Neural progenitor cell (in vitro differentiated cells): ENCODE results near the gene GRK3. TPM values are rescaled to one million over a fixed set of nuclear protein-coding genes. Genes with fewer than 3 reads are reported as not detected.
A peak's percentile ranks its signal among the peaks of the same experiment; 100 is the strongest.

Experiments
- DNase-seq: peaks from one replicate; pipeline ENCODE4 v3.0.0-alpha.2; 2016; ENCODE audit warnings: low spot score
- H2AFZ ChIP-seq: fragments of 200-600 bp; sonication (generic); replicated peaks from 2 replicates; pipeline ENCODE4 v1.6.1; 2016; ENCODE audit warnings: antibody characterized with exemption
- H3F3A ChIP-seq: fragments of 200-600 bp; sonication (generic); 2 replicates; pipeline ENCODE4 v1.6.1; 2016; ENCODE audit warnings: antibody characterized with exemption, low read depth
- H3K27ac ChIP-seq: fragments of 200-600 bp; sonication (generic); 2 replicates; pipeline ENCODE4 v1.5.1; 2016; ENCODE audit warnings: mild to moderate bottlenecking
- H3K27me3 ChIP-seq: fragments of 200-600 bp; sonication (generic); 2 replicates; pipeline ENCODE4 v1.6.1; 2016; ENCODE audit warnings: mild to moderate bottlenecking, moderate library complexity
- H3K36me3 ChIP-seq: fragments of 200-600 bp; sonication (generic); 2 replicates; pipeline ENCODE4 v1.5.1; 2016
- H3K4me1 ChIP-seq: fragments of 200-600 bp; sonication (generic); 2 replicates; pipeline ENCODE4 v1.6.1; 2016; ENCODE audit warnings: mixed run types
- H3K4me2 ChIP-seq: fragments of 200-600 bp; sonication (generic); 2 replicates; pipeline ENCODE4 v1.6.1; 2016
- H3K4me3 ChIP-seq: fragments of 200-600 bp; sonication (generic); 2 replicates; pipeline ENCODE4 v1.5.1; 2016
- H3K79me2 ChIP-seq: fragments of 200-600 bp; sonication (generic); 2 replicates; pipeline ENCODE4 v1.6.1; 2016; ENCODE audit warnings: low read depth
- H3K9ac ChIP-seq: fragments of 200-600 bp; sonication (generic); 2 replicates; pipeline ENCODE4 v1.6.1; 2016
- H3K9me3 ChIP-seq: fragments of 200-600 bp; sonication (generic); 2 replicates; pipeline ENCODE4 v1.5.1; 2016; ENCODE audit warnings: low read depth
- H4K20me1 ChIP-seq: fragments of 200-600 bp; sonication (generic); 2 replicates; pipeline ENCODE4 v1.6.1; 2016; ENCODE audit warnings: low read depth
- H3K27ac Mint-ChIP-seq: 3 replicates; pipeline ENCODE4 v1.8.0; 2021; ENCODE audit warnings: mixed read lengths
- H3K27me3 Mint-ChIP-seq: 2 replicates; pipeline ENCODE4 v1.8.0; 2022; ENCODE audit warnings: low read depth, mild to moderate bottlenecking, inconsistent platforms, moderate library complexity, mixed read lengths; ENCODE audit not compliant: insufficient read depth
- H3K36me3 Mint-ChIP-seq: 3 replicates; pipeline ENCODE4 v1.8.0; 2021; ENCODE audit warnings: mixed read lengths
- H3K4me1 Mint-ChIP-seq: 3 replicates; pipeline ENCODE4 v1.8.0; 2021; ENCODE audit warnings: mixed read lengths
- H3K4me3 Mint-ChIP-seq: 3 replicates; pipeline ENCODE4 v1.8.0; 2021; ENCODE audit warnings: mild to moderate bottlenecking, moderate library complexity, mixed read lengths
- H3K9me3 Mint-ChIP-seq: 3 replicates; pipeline ENCODE4 v1.8.0; 2020; ENCODE audit warnings: mixed read lengths
- EZH2 ChIP-seq: fragments of 200-600 bp; sonication (generic); IDR thresholded peaks from 2 replicates; pipeline ENCODE4 v1.6.1; 2017; ENCODE audit warnings: antibody characterized with exemption, mild to moderate bottlenecking, moderate library complexity
- EZH2phosphoT487 ChIP-seq: fragments of 200-600 bp; sonication (generic); IDR thresholded peaks from 2 replicates; pipeline ENCODE4 v1.6.1; 2017; ENCODE audit warnings: antibody characterized with exemption
- total RNA-seq: library from RNA; depleted of rRNA; stranded (reverse); fragments of >200 nt; gene quantifications from 2 replicates; pipeline ENCODE4 v1.2.3, GENCODE V29; 2015; ENCODE audit warnings: low replicate concordance
- TF ChIP-seq, protein P1 (sequence below): fragments of 200-600 bp; sonication (generic); IDR thresholded peaks from 2 replicates; pipeline ENCODE4 v1.5.1; 2017; ENCODE audit warnings: antibody characterized with exemption, mild to moderate bottlenecking

Gene GRK3
- total RNA-seq, 1 donor from 2014 or later: 20.8 TPM

DNA sequence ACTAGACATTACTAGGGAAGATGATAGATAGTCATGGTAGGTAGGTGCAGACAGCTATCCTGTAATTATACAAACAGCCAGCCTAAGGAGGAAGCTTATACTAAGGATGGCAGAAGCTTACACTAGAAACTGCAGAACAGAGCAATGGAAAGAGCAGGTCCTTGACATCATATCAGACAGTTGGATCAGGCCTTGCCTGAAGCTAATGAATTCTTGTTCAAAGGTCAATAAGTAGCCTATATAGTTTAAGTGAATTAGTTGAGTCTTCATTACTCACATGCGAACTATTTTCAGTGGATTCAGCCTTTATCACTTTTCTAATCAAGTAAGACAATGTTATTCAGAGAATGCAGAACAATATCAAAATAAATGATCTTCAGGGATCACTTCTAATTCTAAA is 22.3 kb upstream of the GRK3 start:
- H3K79me2 ChIP-seq: no peaks in the 10 kb centered on the region
- no peak overlapping the region for H3K4me3 Mint-ChIP-seq
- no peaks in the 10 kb centered on the region for H3K9me3 ChIP-seq
- no peak for TF ChIP-seq EZH2phosphoT487
- no peak for TF ChIP-seq EZH2
- TF ChIP-seq, protein P1, sequence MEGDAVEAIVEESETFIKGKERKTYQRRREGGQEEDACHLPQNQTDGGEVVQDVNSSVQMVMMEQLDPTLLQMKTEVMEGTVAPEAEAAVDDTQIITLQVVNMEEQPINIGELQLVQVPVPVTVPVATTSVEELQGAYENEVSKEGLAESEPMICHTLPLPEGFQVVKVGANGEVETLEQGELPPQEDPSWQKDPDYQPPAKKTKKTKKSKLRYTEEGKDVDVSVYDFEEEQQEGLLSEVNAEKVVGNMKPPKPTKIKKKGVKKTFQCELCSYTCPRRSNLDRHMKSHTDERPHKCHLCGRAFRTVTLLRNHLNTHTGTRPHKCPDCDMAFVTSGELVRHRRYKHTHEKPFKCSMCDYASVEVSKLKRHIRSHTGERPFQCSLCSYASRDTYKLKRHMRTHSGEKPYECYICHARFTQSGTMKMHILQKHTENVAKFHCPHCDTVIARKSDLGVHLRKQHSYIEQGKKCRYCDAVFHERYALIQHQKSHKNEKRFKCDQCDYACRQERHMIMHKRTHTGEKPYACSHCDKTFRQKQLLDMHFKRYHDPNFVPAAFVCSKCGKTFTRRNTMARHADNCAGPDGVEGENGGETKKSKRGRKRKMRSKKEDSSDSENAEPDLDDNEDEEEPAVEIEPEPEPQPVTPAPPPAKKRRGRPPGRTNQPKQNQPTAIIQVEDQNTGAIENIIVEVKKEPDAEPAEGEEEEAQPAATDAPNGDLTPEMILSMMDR: no peak
- peaks cover 18% of the 10 kb centered on the region for H3K4me1 Mint-ChIP-seq
- H3K36me3 Mint-ChIP-seq: peaks cover 2% of the 10 kb centered on the region
- H3K27me3 Mint-ChIP-seq: peaks cover 3% of the 10 kb centered on the region
- H3F3A ChIP-seq: no peaks in the 10 kb centered on the region
- no peak overlapping the region for H2AFZ ChIP-seq
- no peak overlapping the region for H3K27ac ChIP-seq
- H3K27ac Mint-ChIP-seq: no peak overlapping the region
- H4K20me1 ChIP-seq: no peaks in the 10 kb centered on the region
- no peaks in the 10 kb centered on the region for H3K36me3 ChIP-seq
- DNase-seq: no peak
- no peak overlapping the region for H3K4me2 ChIP-seq
- peaks cover 4% of the 10 kb centered on the region for H3K4me1 ChIP-seq
- no peaks in the 10 kb centered on the region for H3K27me3 ChIP-seq
- H3K9ac ChIP-seq: no peak overlapping the region
- H3K9me3 Mint-ChIP-seq: no peaks in the 10 kb centered on the region
- H3K4me3 ChIP-seq: no peak overlapping the region

DNA sequence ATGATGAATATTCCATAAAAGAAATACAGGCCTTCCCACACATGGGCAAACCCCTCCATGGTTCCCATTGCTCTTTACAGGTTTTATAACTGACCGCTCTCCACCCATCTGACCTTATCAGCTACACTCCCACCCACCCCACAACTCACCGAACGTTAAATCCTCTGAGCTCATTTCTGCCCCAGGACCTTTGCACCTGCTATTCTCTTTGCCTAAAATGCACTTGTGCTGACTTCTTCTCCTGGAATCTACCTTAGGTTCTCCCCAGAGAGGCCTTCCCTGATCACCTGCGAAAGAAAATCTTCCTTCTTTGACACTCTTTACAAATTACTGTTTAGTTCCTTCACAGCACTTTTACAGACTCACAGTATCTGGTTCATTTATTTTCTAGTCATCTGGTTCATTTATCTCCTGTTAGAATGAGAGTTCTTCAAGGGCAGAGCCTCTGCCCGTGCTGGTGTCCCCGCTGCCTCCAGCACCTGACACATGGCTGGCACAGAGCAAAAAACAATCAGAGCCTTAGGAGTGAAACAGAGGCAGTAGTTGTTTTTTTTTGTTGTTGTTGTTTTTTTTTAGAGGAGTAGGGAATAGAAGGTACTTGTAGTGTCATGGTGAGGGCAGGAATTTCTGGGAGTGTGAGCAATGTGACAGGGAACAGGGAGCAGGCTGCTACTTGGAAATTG is 21.6 kb upstream of the GRK3 start:
- no peak overlapping the region for H3K27ac ChIP-seq
- H3K9ac ChIP-seq: no peak overlapping the region
- H3F3A ChIP-seq: no peaks in the 10 kb centered on the region
- no peaks in the 10 kb centered on the region for H4K20me1 ChIP-seq
- H3K4me1 Mint-ChIP-seq: peaks cover 18% of the 10 kb centered on the region
- no peaks in the 10 kb centered on the region for H3K27me3 ChIP-seq
- peak overlapping the region; percentile 11 for H3K27ac Mint-ChIP-seq
- H3K27me3 Mint-ChIP-seq: peaks cover 3% of the 10 kb centered on the region
- no peak overlapping the region for H3K4me3 ChIP-seq
- DNase-seq: no peak
- H3K79me2 ChIP-seq: no peaks in the 10 kb centered on the region
- H3K9me3 ChIP-seq: no peaks in the 10 kb centered on the region
- H3K9me3 Mint-ChIP-seq: no peaks in the 10 kb centered on the region
- peaks cover 2% of the 10 kb centered on the region for H3K36me3 Mint-ChIP-seq
- H3K4me3 Mint-ChIP-seq: no peak overlapping the region
- no peak overlapping the region for H2AFZ ChIP-seq
- TF ChIP-seq EZH2phosphoT487 (no peak), EZH2 (no peak)
- TF ChIP-seq, protein P1: no peak
- H3K36me3 ChIP-seq: no peaks in the 10 kb centered on the region
- H3K4me1 ChIP-seq: peaks cover 4% of the 10 kb centered on the region
- no peak overlapping the region for H3K4me2 ChIP-seq

DNA sequence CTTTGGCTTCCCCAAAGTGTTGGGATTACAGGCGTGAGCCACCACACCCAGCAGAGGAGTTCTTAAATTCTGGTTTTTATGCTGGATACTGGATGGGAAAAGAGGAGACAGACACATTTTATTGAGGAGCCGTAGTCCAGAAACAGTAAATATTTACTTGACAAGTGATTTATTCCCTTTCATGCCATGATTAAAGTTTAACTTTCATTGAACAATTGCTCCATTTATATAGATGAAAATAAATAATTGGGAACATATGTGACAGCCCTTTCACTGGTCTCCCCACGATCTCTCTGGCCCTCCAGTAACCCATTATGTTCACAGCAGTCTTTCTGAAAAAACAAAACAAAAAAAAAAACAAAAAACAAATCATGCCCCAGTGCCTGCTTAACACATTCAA is 19.3 kb upstream of the GRK3 start:
- H3K4me1 Mint-ChIP-seq: peaks cover 21% of the 10 kb centered on the region
- H3K9me3 Mint-ChIP-seq: peaks cover 4% of the 10 kb centered on the region
- Histone ChIP-seq H3K79me2 (no peaks in the 10 kb centered on the region), H3K27ac (no peak overlapping the region), H3K4me1 (peaks cover 4% of the 10 kb centered on the region), H3K4me3 (no peak overlapping the region), H3K9me3 (no peaks in the 10 kb centered on the region), H3F3A (no peaks in the 10 kb centered on the region), H4K20me1 (no peaks in the 10 kb centered on the region), H3K27me3 (no peaks in the 10 kb centered on the region), H3K9ac (no peak overlapping the region), H2AFZ (no peak overlapping the region), H3K4me2 (no peak overlapping the region), H3K36me3 (no peaks in the 10 kb centered on the region)
- DNase-seq: no peak
- peaks cover 3% of the 10 kb centered on the region for H3K27me3 Mint-ChIP-seq
- TF ChIP-seq, protein P1: no peak
- no peak for TF ChIP-seq EZH2
- TF ChIP-seq EZH2phosphoT487: no peak
- H3K4me3 Mint-ChIP-seq: no peak overlapping the region
- no peak overlapping the region for H3K27ac Mint-ChIP-seq
- peaks cover 2% of the 10 kb centered on the region for H3K36me3 Mint-ChIP-seq
